ENCODE data around the gene STYX. TPM values are rescaled to one million over a fixed set of nuclear protein-coding genes. Genes with fewer than 3 reads are reported as not detected.

STYX gene
- total RNA-seq, 1 experiment from 2014 or later, result 13.6 TPM

GRCh38 chr14:52802597-52802996 lies 72.6 kb downstream of the STYX start:
- DNase-seq, result no peak
- Mint-ChIP-seq H3K9me3 (ENCODE audit: low read depth, unreplicated experiment) (no peaks in the 10 kb centered on the region), H3K36me3 (ENCODE audit: insufficient read depth, unreplicated experiment) (no peaks in the 10 kb centered on the region), H3K27ac (ENCODE audit: unreplicated experiment) (no peak overlapping the region), H3K4me3 (ENCODE audit: low read depth, unreplicated experiment) (no peak overlapping the region), H3K4me1 (ENCODE audit: low read depth, unreplicated experiment) (no peaks in the 10 kb centered on the region), H3K27me3 (ENCODE audit: unreplicated experiment) (no peaks in the 10 kb centered on the region)
- CTCF ChIA-PET, result interaction anchor here (0.5 kb wide), 1 partner anchor 24 kb away, joined by 5 read pairs; no protein-coding TSS in a partner anchor
- TF ChIP-seq CTCF (IDR thresholded peaks at IDR 0.05; ENCODE audit: unreplicated experiment), result no peak
- intact Hi-C loops (cut with micrococcal nuclease; ENCODE audit: unreplicated experiment), result no loop called here
- no TSS peak for BruUV-seq (replicated peaks)

- Mint-ChIP-seq H3K9me3 (ENCODE audit: low read depth, unreplicated experiment) (no peaks in the 10 kb centered on the region), H3K27me3 (ENCODE audit: unreplicated experiment) (no peaks in the 10 kb centered on the region), H3K4me1 (ENCODE audit: low read depth, unreplicated experiment) (no peaks in the 10 kb centered on the region), H3K36me3 (ENCODE audit: insufficient read depth, unreplicated experiment) (no peaks in the 10 kb centered on the region), H3K4me3 (ENCODE audit: low read depth, unreplicated experiment) (no peak overlapping the region), H3K27ac (ENCODE audit: unreplicated experiment) (no peak overlapping the region)
- DNase-seq, result no peak
- CTCF ChIA-PET, result no interaction called here
- intact Hi-C loops (cut with micrococcal nuclease; ENCODE audit: unreplicated experiment), result no loop called here
- TF ChIP-seq CTCF (IDR thresholded peaks at IDR 0.05; ENCODE audit: unreplicated experiment), result no peak
- no TSS peak for BruUV-seq (replicated peaks)
Observed at GRCh38 chr14:52806115-52806514, 76.1 kb downstream of the STYX start.

- H3K27ac Mint-ChIP-seq (ENCODE audit: unreplicated experiment), result no peak overlapping the region
- TF ChIP-seq CTCF (IDR thresholded peaks at IDR 0.05; ENCODE audit: unreplicated experiment), result no peak
- CTCF ChIA-PET, result no interaction called here
- H3K36me3 Mint-ChIP-seq (ENCODE audit: insufficient read depth, unreplicated experiment), result no peaks in the 10 kb centered on the region
- intact Hi-C loops (cut with micrococcal nuclease; ENCODE audit: unreplicated experiment), result no loop called here
- no peak overlapping the region for H3K4me3 Mint-ChIP-seq (ENCODE audit: low read depth, unreplicated experiment)
- DNase-seq, result no peak
- no peaks in the 10 kb centered on the region for H3K9me3 Mint-ChIP-seq (ENCODE audit: low read depth, unreplicated experiment)
- H3K27me3 Mint-ChIP-seq (ENCODE audit: unreplicated experiment), result no peaks in the 10 kb centered on the region
- H3K4me1 Mint-ChIP-seq (ENCODE audit: low read depth, unreplicated experiment), result no peaks in the 10 kb centered on the region
- BruUV-seq (replicated peaks), result no TSS peak
Observed at GRCh38 chr14:52808101-52808500, 78.1 kb downstream of the STYX start.

- H3K36me3 Mint-ChIP-seq (ENCODE audit: insufficient read depth, unreplicated experiment), result no peaks in the 10 kb centered on the region
- H3K4me3 Mint-ChIP-seq (ENCODE audit: low read depth, unreplicated experiment), result no peak overlapping the region
- no peak for DNase-seq
- no peak overlapping the region for H3K27ac Mint-ChIP-seq (ENCODE audit: unreplicated experiment)
- no peaks in the 10 kb centered on the region for H3K4me1 Mint-ChIP-seq (ENCODE audit: low read depth, unreplicated experiment)
- TF ChIP-seq CTCF (IDR thresholded peaks at IDR 0.05; ENCODE audit: unreplicated experiment), result no peak
- no TSS peak for BruUV-seq (replicated peaks)
- H3K9me3 Mint-ChIP-seq (ENCODE audit: low read depth, unreplicated experiment), result no peaks in the 10 kb centered on the region
- intact Hi-C loops (cut with micrococcal nuclease; ENCODE audit: unreplicated experiment), result loop anchor here (2.0 kb wide), 1 partner anchor 233 kb away; no protein-coding TSS in a partner anchor
- H3K27me3 Mint-ChIP-seq (ENCODE audit: unreplicated experiment), result no peaks in the 10 kb centered on the region
- CTCF ChIA-PET, result interaction anchor here (0.6 kb wide), 2 partner anchors 90 to 190 kb away, joined by 4 to 7 read pairs; no protein-coding TSS in a partner anchor
Observed at GRCh38 chr14:52821805-52822250, 91.9 kb downstream of the STYX start.
